Measurements from ENCODE around the gene MICAL3.
A peak's percentile ranks its signal among the peaks of the same experiment; 100 is the strongest.

The MICAL3 gene

DNA sequence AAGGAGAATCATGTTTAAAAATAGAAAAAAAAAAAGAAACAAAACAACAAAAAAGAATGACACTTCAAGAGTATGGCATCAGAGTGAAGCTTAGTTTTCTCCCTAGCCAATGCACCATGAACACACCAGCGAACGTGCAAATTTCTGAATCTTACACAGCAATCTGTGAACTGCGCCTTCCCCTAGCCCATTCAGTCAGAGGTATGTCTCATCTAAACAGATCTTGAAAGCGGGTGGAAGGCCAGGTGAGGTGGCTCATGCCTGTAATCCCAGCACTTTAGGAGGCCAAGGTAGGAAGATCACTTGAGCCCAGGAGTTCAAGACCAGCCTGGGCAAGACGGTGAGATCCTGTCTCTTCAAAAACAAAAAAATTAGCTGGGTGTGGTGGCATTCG is 113.1 kb downstream of the MICAL3 start:
- TF ChIP-seq, protein P1, sequence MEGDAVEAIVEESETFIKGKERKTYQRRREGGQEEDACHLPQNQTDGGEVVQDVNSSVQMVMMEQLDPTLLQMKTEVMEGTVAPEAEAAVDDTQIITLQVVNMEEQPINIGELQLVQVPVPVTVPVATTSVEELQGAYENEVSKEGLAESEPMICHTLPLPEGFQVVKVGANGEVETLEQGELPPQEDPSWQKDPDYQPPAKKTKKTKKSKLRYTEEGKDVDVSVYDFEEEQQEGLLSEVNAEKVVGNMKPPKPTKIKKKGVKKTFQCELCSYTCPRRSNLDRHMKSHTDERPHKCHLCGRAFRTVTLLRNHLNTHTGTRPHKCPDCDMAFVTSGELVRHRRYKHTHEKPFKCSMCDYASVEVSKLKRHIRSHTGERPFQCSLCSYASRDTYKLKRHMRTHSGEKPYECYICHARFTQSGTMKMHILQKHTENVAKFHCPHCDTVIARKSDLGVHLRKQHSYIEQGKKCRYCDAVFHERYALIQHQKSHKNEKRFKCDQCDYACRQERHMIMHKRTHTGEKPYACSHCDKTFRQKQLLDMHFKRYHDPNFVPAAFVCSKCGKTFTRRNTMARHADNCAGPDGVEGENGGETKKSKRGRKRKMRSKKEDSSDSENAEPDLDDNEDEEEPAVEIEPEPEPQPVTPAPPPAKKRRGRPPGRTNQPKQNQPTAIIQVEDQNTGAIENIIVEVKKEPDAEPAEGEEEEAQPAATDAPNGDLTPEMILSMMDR (IDR thresholded peaks at IDR 0.05; ENCODE audit: low read depth, low read length): no peak
- no peak for DNase-seq (ENCODE audit: low read depth, low spot score)
- in situ Hi-C loops (cut with HindIII; ENCODE audit: low sequenced_read_pairs): no loop called here
- no peak overlapping the region for H3K4me3 ChIP-seq (ENCODE audit: low read depth, low read length)

DNA sequence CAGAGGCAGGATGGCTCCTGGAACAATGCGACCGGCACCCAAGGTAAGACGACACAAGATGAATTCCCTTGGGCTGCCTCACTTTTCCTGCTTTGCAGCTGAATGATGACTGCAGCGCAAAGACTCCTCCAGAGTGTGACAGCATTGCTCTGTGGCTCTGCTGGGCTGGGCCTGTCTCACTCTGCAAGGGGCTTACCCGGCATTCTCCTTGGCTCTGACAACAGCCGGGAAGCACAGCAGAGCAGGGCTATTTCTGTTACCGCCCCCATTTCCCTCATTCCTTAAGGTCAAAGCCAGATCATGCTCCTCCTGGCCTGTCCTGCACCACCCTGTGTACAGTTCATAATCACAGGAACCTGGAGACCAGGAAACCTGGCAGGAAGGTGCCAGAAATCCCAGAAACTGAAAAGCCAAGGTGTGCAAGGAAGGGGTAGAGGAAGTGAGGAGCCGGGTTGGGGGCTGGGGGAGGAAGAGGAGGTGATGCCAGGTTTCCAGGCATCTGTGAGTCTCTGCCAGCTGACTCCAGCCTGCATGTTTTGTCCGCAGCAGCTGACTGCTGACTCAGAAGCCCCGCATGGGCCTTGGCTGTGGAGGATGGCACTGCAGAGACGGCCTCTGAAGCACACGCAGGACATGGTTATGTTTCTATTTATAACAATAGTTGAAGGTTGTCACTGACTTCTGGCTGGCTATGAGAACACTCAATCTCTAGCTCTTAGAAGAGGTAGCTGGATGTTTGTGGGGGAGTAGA is 113.6 kb downstream of the MICAL3 start:
- DNase-seq (ENCODE audit: low read depth, low spot score): peak; percentile 84
- in situ Hi-C loops (cut with HindIII; ENCODE audit: low sequenced_read_pairs): no loop called here
- TF ChIP-seq, protein P1 (IDR thresholded peaks at IDR 0.05; ENCODE audit: low read depth, low read length): peak; percentile 65
- no peak overlapping the region for H3K4me3 ChIP-seq (ENCODE audit: low read depth, low read length)

DNA sequence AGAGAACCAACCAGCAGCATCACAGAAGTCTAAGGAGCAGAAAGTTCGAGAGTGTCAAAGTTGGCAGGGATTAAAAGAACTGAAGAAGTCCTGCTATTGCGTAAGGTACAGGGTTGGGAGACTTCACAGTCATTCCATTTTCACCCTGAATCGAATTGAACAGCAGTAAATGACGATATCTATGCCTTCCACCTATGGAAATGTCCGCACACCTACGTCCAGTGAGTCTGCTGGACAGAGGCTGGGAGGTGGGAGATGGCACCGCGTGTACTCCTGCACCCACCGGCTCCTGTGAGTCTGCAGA is 116.7 kb downstream of the MICAL3 start:
- DNase-seq (ENCODE audit: low read depth, low spot score): no peak
- no peak overlapping the region for H3K4me3 ChIP-seq (ENCODE audit: low read depth, low read length)
- TF ChIP-seq, protein P1 (IDR thresholded peaks at IDR 0.05; ENCODE audit: low read depth, low read length): no peak
- in situ Hi-C loops (cut with HindIII; ENCODE audit: low sequenced_read_pairs): no loop called here

DNA sequence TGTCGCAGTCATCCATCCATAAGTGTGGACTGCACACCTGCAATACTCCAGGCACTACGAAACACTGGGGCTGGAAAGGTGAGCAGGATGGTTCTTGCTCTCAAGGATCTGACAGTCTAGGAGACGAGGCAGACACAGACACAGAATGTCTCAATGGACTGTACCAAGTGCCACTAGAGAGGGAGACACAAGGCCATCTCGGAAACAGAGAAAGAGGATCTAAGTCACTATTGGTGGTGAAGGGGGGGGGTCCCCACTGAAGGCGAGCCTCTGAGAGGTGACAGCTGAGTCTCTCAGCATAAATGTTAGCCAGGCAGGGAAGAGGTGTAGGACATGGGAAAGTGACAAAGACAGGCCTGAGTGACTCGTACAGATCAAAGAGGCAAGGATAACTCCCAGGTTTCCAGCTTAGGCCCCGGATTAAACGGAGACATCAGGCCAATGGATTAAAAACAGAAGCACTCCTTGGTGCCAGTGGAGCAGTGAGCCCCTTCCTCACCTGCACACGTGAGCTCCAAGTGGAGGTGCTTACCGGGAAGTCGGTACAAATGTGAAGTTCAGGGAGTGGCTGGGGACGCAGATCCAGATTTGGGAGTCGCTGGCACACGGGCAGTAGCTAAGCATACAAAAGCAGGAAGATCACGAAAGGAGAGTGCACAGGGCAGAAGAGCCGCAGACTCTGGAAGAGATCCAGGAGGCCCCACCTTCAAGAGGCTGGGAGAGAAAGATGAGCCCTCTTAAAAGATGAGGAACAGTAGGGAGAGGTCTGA is 117.2 kb downstream of the MICAL3 start:
- TF ChIP-seq, protein P1 (IDR thresholded peaks at IDR 0.05; ENCODE audit: low read depth, low read length): no peak
- in situ Hi-C loops (cut with HindIII; ENCODE audit: low sequenced_read_pairs): no loop called here
- DNase-seq (ENCODE audit: low read depth, low spot score): no peak
- H3K4me3 ChIP-seq (ENCODE audit: low read depth, low read length): no peak overlapping the region

DNA sequence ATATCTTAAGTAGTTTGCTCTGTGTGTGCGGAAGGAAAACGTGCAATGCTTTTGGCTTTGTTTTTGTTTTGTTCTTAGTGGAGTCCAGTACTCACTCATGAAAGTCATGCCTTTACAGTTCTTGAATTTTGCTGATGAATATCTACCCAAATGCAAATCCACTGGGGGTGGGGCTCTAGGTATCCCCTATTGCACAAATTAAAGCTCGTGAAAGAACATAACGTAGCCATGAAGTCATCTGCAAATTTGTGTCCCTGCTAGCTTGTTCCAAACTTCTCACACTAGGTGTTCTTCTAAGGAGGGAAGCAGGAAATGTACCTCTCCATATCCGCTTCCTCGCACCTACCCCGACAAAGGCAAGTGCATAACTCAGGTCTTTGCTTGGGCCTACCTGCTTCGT is 118.9 kb downstream of the MICAL3 start:
- H3K4me3 ChIP-seq (ENCODE audit: low read depth, low read length): no peak overlapping the region
- in situ Hi-C loops (cut with HindIII; ENCODE audit: low sequenced_read_pairs): no loop called here
- no peak for DNase-seq (ENCODE audit: low read depth, low spot score)
- TF ChIP-seq, protein P1 (IDR thresholded peaks at IDR 0.05; ENCODE audit: low read depth, low read length): no peak

DNA sequence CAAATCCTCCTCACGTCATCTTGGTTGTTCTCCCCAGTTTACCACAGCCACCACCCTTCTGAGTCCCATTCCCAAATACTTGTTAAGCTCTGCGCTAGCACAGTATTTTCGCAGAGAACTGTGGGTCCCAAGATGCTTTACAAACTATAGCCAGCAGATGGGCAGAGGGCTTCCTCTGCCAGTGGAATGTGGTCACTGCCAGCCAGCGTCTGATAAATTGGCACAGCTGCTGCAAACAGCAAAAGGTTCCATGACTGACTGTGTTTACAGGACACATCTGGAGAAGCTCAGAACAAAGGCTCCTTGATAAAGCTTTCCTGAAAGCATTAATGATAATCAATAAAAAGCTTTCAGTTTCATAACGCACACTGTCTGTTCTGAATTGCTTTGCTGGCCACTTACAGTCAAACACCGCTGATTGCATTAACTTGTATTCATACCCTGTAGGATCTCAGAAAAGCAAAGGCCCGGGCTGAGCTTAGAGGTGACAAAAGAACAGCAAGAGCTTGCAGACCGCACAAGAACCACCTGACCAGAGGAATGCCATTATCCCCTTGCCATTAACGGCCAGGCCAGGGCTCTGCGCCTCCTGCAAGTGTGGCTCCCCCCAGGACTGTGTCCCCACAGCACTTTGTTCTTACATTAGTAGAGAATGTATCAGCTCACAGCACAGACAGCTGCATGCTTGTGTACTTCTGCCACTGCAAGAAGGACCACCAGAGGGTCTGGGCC is 120.6 kb downstream of the MICAL3 start:
- TF ChIP-seq, protein P1 (IDR thresholded peaks at IDR 0.05; ENCODE audit: low read depth, low read length): no peak
- DNase-seq (ENCODE audit: low read depth, low spot score): peak; percentile 36
- no peak overlapping the region for H3K4me3 ChIP-seq (ENCODE audit: low read depth, low read length)
- in situ Hi-C loops (cut with HindIII; ENCODE audit: low sequenced_read_pairs): no loop called here

Measured in astrocyte of the spinal cord (primary cell).